G401.6 (cell line): ENCODE results near the gene ACVRL1.

ENCODE experiments used
- FAIRE-seq: peaks from 2 replicates; lab custom pipeline; 2012; peaks lifted over from hg19 to GRCh38; lab: Jason Lieb, UNC

Gene ACVRL1

GRCh38 chr12:51900323-51900889 is 6.9 kb upstream of the ACVRL1 start:
- FAIRE-seq = no peak

- no peak for FAIRE-seq
Observed at GRCh38 chr12:51901121-51901817, 6.0 kb upstream of the ACVRL1 start.

GRCh38 chr12:51901881-51902280 is 5.4 kb upstream of the ACVRL1 start:
- no peak for FAIRE-seq

GRCh38 chr12:51904951-51905470 is 2.3 kb upstream of the ACVRL1 start:
- FAIRE-seq = no peak

GRCh38 chr12:51905471-51906429 is 1.6 kb upstream of the ACVRL1 start:
- FAIRE-seq = no peak

- no peak for FAIRE-seq
Observed at GRCh38 chr12:51906430-51907082, 748 bp upstream of the ACVRL1 start.

GRCh38 chr12:51907856-51908425 is 637 bp downstream of the ACVRL1 start:
- FAIRE-seq = no peak

- no peak for FAIRE-seq
Observed at GRCh38 chr12:51908876-51909592, 1.7 kb downstream of the ACVRL1 start.

- FAIRE-seq = no peak
Observed at GRCh38 chr12:51910168-51910567, 2.9 kb downstream of the ACVRL1 start.

GRCh38 chr12:51910691-51911090 is 3.4 kb downstream of the ACVRL1 start:
- FAIRE-seq = no peak

GRCh38 chr12:51911307-51911706 is 4.0 kb downstream of the ACVRL1 start:
- no peak for FAIRE-seq

- no peak for FAIRE-seq
Observed at GRCh38 chr12:51911788-51912711, 4.7 kb downstream of the ACVRL1 start.

GRCh38 chr12:51913071-51914033 is 6.0 kb downstream of the ACVRL1 start:
- no peak for FAIRE-seq

GRCh38 chr12:51914034-51914923 is 7.0 kb downstream of the ACVRL1 start:
- FAIRE-seq = no peak

GRCh38 chr12:51915003-51915625 is 7.8 kb downstream of the ACVRL1 start:
- FAIRE-seq = no peak

- FAIRE-seq = no peak
Observed at GRCh38 chr12:51915951-51916350, 8.6 kb downstream of the ACVRL1 start.

- FAIRE-seq = no peak
Observed at GRCh38 chr12:51917041-51917590, 9.8 kb downstream of the ACVRL1 start.
